Spleen (tissue), 11 donors: Measurements from ENCODE around the gene KIAA1586. TPM values are rescaled to one million over a fixed set of nuclear protein-coding genes. Genes with fewer than 3 reads are reported as not detected.
A peak's percentile ranks its signal among the peaks of the same experiment; 100 is the strongest.
"Not testable (repeated sequence)": the region's sequence is repeated elsewhere in the genome, so short reads cannot be mapped to it uniquely, and the experiment has no call there.

Source experiments
- DNase-seq: peaks from one replicate; pipeline ENCODE4 v3.0.0-alpha.2; 2020
- H3K27ac ChIP-seq, 8 donors: fragments of 200-600 bp; sonication (generic) in 7 of 8; 1 replicate in 4 of 8; 2 replicates in 4 of 8; pipeline versions ENCODE4 v1.5.0 to v1.8.0; 2016 to 2021; ENCODE audit warnings: inconsistent platforms in 4 of 8, mild to moderate bottlenecking in 4 of 8, moderate library complexity in 1 of 8
- H3K27me3 ChIP-seq, 7 donors: fragments of 200-600 bp; sonication (generic) in 6 of 7; replicated peaks in 1 of 7; 1 replicate in 4 of 7; 2 replicates in 3 of 7; pipeline versions ENCODE4 v1.5.0 to v1.8.0; 2016 to 2021; ENCODE audit warnings: inconsistent platforms in 3 of 7, mild to moderate bottlenecking in 1 of 7
- H3K36me3 ChIP-seq, 6 donors: fragments of 200-600 bp; sonication (generic) in 5 of 6; 1 replicate in 4 of 6; 2 replicates in 2 of 6; pipeline versions ENCODE4 v1.5.0 to v1.8.0; 2016 to 2021; ENCODE audit warnings: inconsistent platforms in 2 of 6
- H3K4me1 ChIP-seq, 6 donors: fragments of 200-600 bp; sonication (generic) in 5 of 6; 1 replicate in 3 of 6; 2 replicates in 3 of 6; pipeline versions ENCODE4 v1.5.0 to v1.8.0; 2016 to 2021; ENCODE audit warnings: inconsistent platforms in 3 of 6
- H3K4me3 ChIP-seq, 8 donors: fragments of 200-600 bp; sonication (generic) in 7 of 8; 1 replicate in 4 of 8; 2 replicates in 4 of 8; pipeline versions ENCODE4 v1.5.0 to v1.8.0; 2016 to 2021; ENCODE audit warnings: inconsistent platforms in 4 of 8, mild to moderate bottlenecking in 4 of 8, moderate library complexity in 2 of 8
- H3K9me3 ChIP-seq, 8 donors: fragments of 200-600 bp; sonication (generic) in 7 of 8; 1 replicate in 4 of 8; 2 replicates in 4 of 8; pipeline versions ENCODE4 v1.5.0 to v1.8.0; 2016 to 2021; ENCODE audit warnings: inconsistent platforms in 4 of 8
- POLR2A ChIP-seq, 3 donors: fragments of 450-650 bp; IDR thresholded peaks; one replicate each; pipeline ENCODE4 v1.5.1; 2017; ENCODE audit warnings: antibody characterized with exemption in 3 of 3, mild to moderate bottlenecking in 1 of 3
- POLR2AphosphoS5 ChIP-seq, 3 donors: sonication (generic); formaldehyde crosslinking; IDR thresholded peaks; one replicate each; pipeline ENCODE4 v1.5.1; 2017; ENCODE audit warnings: antibody characterized with exemption in 3 of 3
- WGBS, 5 donors: extraction: QIAGEN DNeasy Blood & Tissue Kit in 3 of 5; methylation state at CpG; one replicate each; pipeline versions ENCODE4 v1.1.5 to v1.1.7; 2013 to 2018; 5-methylcytosine and 5-hydroxymethylcytosine counted together
- intact Hi-C: fragments of 100-400 bp; cut with DNase I; formaldehyde crosslinking; loops from one replicate; pipeline ENCODE4 v1.15.0; 2023; ENCODE audit warnings: low total_unique reads
- polyA plus RNA-seq, 3 donors: library from polyadenylated mRNA; stranded (reverse); fragments of 200-250 nt; gene quantifications; one replicate each; pipeline ENCODE4 v1.2.1, GENCODE V29; 2013
- total RNA-seq, 7 donors: library from RNA; depleted of rRNA in 3 of 7; stranded (reverse); fragments of >200 nt in 3 of 7; fragmentation: NEBNext Ultra II Directional in 4 of 7; extraction: Animal tissue kit (Norgen Biotek cat#: 25700) in 4 of 7; gene quantifications; one replicate each; pipeline versions ENCODE4 v1.1.0 to v1.2.1, GENCODE V29; 2016 to 2021
- TF ChIP-seq, protein P1 (sequence below), 11 experiments: fragments of 200-600 bp in 7 of 11; fragments of 450-650 bp in 4 of 11; sonication (generic) in 4 of 11; IDR thresholded peaks in 8 of 11; conservative IDR thresholded peaks in 3 of 11; 1 replicate in 7 of 11; 2 replicates in 4 of 11; pipeline versions ENCODE4 v1.4.0 to v1.8.0; 2016 to 2021; ENCODE audit warnings: antibody characterized with exemption in 11 of 11, inconsistent platforms in 4 of 11, mild to moderate bottlenecking in 1 of 11
- donor health status: healthy with polysubstance abuse.
- donor health status: DM: no; HTN: no; CAD: no; lungs with moderate emphysema.
- donor health status: DM: no; HTN: no; CAD: no.
- donor health status: Bipolar disorder and iron deficiency.
- donor health status: healthy.
- donor health status: DM: no; HTN: no; CAD: no.
- donor health status: DM: yes; HTN: yes; CAD: no.

Gene KIAA1586
- total and polyA plus RNA-seq, 10 donors: 2.6 to 19.8 (median 15.4) TPM

GRCh38 chr6:57035549-57035948 is 10.9 kb upstream of the KIAA1586 start:
- no peaks in the 10 kb centered on the region for H3K9me3 ChIP-seq
- no peak overlapping the region for H3K4me3 ChIP-seq
- no peaks in the 10 kb centered on the region for H3K4me1 ChIP-seq
- no peak for DNase-seq
- no peaks in the 10 kb centered on the region for H3K36me3 ChIP-seq
- no peak overlapping the region for H3K27ac ChIP-seq
- 28 to 42% (median 29%) methylated on average over 3 of the region's 3 CpGs for WGBS, 5 donors
- intact Hi-C loops: no loop called here
- TF ChIP-seq POLR2AphosphoS5 (IDR thresholded peaks at IDR 0.05) (no peak), POLR2A (IDR thresholded peaks at IDR 0.05) (no peak)
- TF ChIP-seq, protein P1, sequence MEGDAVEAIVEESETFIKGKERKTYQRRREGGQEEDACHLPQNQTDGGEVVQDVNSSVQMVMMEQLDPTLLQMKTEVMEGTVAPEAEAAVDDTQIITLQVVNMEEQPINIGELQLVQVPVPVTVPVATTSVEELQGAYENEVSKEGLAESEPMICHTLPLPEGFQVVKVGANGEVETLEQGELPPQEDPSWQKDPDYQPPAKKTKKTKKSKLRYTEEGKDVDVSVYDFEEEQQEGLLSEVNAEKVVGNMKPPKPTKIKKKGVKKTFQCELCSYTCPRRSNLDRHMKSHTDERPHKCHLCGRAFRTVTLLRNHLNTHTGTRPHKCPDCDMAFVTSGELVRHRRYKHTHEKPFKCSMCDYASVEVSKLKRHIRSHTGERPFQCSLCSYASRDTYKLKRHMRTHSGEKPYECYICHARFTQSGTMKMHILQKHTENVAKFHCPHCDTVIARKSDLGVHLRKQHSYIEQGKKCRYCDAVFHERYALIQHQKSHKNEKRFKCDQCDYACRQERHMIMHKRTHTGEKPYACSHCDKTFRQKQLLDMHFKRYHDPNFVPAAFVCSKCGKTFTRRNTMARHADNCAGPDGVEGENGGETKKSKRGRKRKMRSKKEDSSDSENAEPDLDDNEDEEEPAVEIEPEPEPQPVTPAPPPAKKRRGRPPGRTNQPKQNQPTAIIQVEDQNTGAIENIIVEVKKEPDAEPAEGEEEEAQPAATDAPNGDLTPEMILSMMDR (IDR thresholded peaks at IDR 0.05 in 8 of 11, conservative IDR thresholded peaks at IDR 0.05 in 3 of 11): no peak
- peaks cover 0 to 14% (median 0%) of the 10 kb centered on the region in 7 donors for H3K27me3 ChIP-seq

DNA sequence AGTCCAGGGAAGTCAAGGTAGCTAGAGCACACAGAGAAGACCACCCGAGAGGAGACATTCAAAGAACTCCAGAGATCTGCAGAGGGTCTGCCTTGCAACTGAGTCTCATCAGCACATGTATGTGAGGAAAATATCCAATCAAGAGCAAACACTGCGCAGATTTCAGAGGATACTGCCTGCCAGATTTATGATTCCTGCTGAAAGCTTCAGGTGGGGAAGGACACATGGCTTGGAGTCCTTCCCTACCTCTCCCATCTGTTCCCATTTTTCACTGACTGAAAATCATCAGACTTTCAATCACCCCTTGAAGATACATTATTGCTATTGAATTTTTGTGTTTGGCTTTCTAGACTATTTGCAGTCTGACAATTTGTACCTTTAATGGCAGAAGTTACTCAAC is 7.6 kb upstream of the KIAA1586 start:
- no peak overlapping the region for H3K4me3 ChIP-seq
- H3K27me3 ChIP-seq: peaks cover 0 to 19% (median 0%) of the 10 kb centered on the region in 7 donors
- no peak for DNase-seq
- no peak overlapping the region for H3K27ac ChIP-seq
- H3K9me3 ChIP-seq: no peaks in the 10 kb centered on the region
- intact Hi-C loops: no loop called here
- WGBS, 5 donors: 86 to 100% (median 94%) methylated on average over 2 of the region's 2 CpGs
- TF ChIP-seq POLR2A (IDR thresholded peaks at IDR 0.05) (no peak), POLR2AphosphoS5 (IDR thresholded peaks at IDR 0.05) (no peak)
- TF ChIP-seq, protein P1 (IDR thresholded peaks at IDR 0.05 in 8 of 11, conservative IDR thresholded peaks at IDR 0.05 in 3 of 11): no peak
- H3K36me3 ChIP-seq: no peaks in the 10 kb centered on the region
- no peaks in the 10 kb centered on the region for H3K4me1 ChIP-seq

DNA sequence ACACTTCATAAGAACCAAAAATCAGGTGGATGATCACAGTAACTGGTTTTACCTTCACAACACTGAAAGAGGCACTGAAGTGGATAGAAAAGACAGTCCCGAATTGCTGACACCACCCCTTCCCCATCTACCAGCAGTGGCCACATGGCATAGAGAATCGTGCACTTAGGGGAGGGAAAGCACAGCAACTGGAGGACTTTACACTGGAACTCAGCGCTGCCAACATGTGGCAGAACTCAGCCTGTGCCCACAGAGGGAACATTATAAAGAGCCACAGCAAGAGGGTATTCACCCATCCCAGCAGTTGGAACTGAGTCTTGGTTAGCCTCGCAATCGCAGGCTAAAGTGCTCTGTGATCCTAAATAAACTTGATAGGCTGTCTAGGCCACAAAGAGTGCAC is 6.5 kb upstream of the KIAA1586 start:
- Histone ChIP-seq H3K36me3 (no peaks in the 10 kb centered on the region), H3K4me1 (no peaks in the 10 kb centered on the region), H3K4me3 (no peak overlapping the region), H3K9me3 (no peaks in the 10 kb centered on the region), H3K27ac (no peak overlapping the region), H3K27me3 (peaks cover 0 to 19% (median 0%) of the 10 kb centered on the region in 7 donors)
- intact Hi-C loops: no loop called here
- DNase-seq: no peak
- WGBS, 5 donors: 71 to 82% (median 76%) methylated on average over 5 of the region's 5 CpGs
- TF ChIP-seq POLR2A (IDR thresholded peaks at IDR 0.05) (no peak), POLR2AphosphoS5 (IDR thresholded peaks at IDR 0.05) (no peak)
- TF ChIP-seq, protein P1 (IDR thresholded peaks at IDR 0.05 in 8 of 11, conservative IDR thresholded peaks at IDR 0.05 in 3 of 11): no peak

- H3K4me3 ChIP-seq, H3K27ac ChIP-seq, DNase-seq, H3K36me3 ChIP-seq, intact Hi-C loops, H3K9me3 ChIP-seq, H3K27me3 ChIP-seq: not testable (repeated sequence)
- 79 to 95% (median 88%) methylated on average over 1 of the region's 1 CpG for WGBS, 5 donors
- H3K4me1 ChIP-seq: peaks cover 6 to 22% (median 15%) of the 10 kb centered on the region in 6 donors
These were observed 2.4 kb upstream of the KIAA1586 start for GRCh38 chr6:57044061-57044460.

- peaks cover 6 to 27% (median 21%) of the 10 kb centered on the region in 6 donors for H3K4me1 ChIP-seq
- peaks cover 0 to 8% (median 0%) of the 10 kb centered on the region in 7 donors for H3K27me3 ChIP-seq
- 93 to 98% (median 95%) methylated on average over 2 of the region's 2 CpGs for WGBS, 5 donors
- no peak for TF ChIP-seq POLR2A (IDR thresholded peaks at IDR 0.05)
- TF ChIP-seq, protein P1 (IDR thresholded peaks at IDR 0.05 in 8 of 11, conservative IDR thresholded peaks at IDR 0.05 in 3 of 11): no peak
- TF ChIP-seq POLR2AphosphoS5 (IDR thresholded peaks at IDR 0.05): no peak
- H3K36me3 ChIP-seq: peaks cover 0 to 13% (median 0%) of the 10 kb centered on the region in 6 donors
- H3K9me3 ChIP-seq: no peaks in the 10 kb centered on the region
- no peak overlapping the region for H3K27ac ChIP-seq
- no peak overlapping the region for H3K4me3 ChIP-seq
- intact Hi-C loops: no loop called here
- DNase-seq: no peak
These were observed 1.9 kb upstream of the KIAA1586 start for GRCh38 chr6:57044568-57044967.

- H3K9me3 ChIP-seq, intact Hi-C loops, H3K27me3 ChIP-seq, H3K27ac ChIP-seq, H3K4me3 ChIP-seq, DNase-seq: not testable (repeated sequence)
- H3K4me1 ChIP-seq: peaks cover 6 to 37% (median 23%) of the 10 kb centered on the region in 6 donors
- WGBS, 5 donors: no CpG with 5 or more reads among the region's 5 CpGs
- H3K36me3 ChIP-seq: peaks cover 3 to 40% (median 17%) of the 10 kb centered on the region in 6 donors
These were observed 728 bp downstream of the KIAA1586 start for GRCh38 chr6:57047257-57047585.

DNA sequence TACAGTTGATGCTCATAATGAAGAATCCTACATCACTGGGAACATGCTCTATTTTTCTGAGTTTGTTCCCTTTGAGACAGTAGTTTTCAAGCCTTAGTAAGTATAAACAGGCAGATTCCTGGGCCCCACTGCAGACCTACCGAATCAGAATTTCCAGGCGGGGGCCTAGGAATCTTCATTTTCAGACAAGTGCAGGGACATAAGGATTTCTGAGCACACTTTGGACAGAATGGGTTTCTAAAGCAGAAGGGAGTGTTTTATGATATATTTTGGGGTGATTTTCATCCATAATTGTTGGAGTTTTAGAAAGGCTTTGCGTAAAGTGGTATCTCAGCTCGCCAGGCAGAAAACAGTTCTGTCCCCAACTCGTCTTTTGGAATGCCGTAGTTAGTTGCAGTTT is 1.4 kb downstream of the KIAA1586 start:
- DNase-seq, H3K27me3 ChIP-seq, H3K9me3 ChIP-seq, intact Hi-C loops, H3K27ac ChIP-seq: not testable (repeated sequence)
- Histone ChIP-seq H3K4me1 (peaks cover 6 to 37% (median 23%) of the 10 kb centered on the region in 6 donors), H3K36me3 (peaks cover 3 to 46% (median 22%) of the 10 kb centered on the region in 6 donors), H3K4me3 (peak overlapping the region in 1 of 8 donors; percentile 37)
- WGBS, 5 donors: 86 to 95% (median 94%) methylated on average over 5 to 6 of the region's 6 CpGs
